Loucy (cell line): ENCODE results near the gene BCCIP.

Source experiments
- EZH2phosphoT487 ChIP-seq: fragments of 200-600 bp; IDR thresholded peaks from 2 replicates; pipeline ENCODE4 v1.6.1; 2018; ENCODE audit warnings: antibody characterized with exemption, mild to moderate bottlenecking, moderate library complexity, borderline replicate concordance
- TF ChIP-seq, protein P1 (sequence below): fragments of 200-600 bp; sonication (generic); conservative IDR thresholded peaks from 2 replicates; pipeline ENCODE4 v1.5.1; 2014; ENCODE audit warnings: mild to moderate bottlenecking, antibody characterized with exemption, low read length

DNA sequence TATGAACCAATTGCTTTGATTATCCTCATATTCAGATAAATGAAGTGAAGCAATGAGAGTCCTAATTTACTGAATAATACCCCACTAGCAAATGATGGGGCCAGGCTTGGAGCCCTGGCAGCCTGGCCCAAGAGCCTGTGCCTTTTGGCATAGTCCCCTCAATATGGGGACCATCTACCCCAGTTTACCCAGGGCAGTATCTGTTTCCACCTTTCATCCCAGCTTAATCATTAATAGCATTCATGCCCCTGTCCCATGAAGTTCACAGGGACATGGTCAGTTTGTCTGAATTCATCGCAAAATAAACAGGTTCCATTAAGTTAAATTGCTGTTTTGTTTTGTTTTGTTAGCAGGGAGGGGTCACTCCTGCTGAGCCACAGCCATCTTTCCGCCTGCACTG is 25.5 kb downstream of the BCCIP start:
- TF ChIP-seq, protein P1, sequence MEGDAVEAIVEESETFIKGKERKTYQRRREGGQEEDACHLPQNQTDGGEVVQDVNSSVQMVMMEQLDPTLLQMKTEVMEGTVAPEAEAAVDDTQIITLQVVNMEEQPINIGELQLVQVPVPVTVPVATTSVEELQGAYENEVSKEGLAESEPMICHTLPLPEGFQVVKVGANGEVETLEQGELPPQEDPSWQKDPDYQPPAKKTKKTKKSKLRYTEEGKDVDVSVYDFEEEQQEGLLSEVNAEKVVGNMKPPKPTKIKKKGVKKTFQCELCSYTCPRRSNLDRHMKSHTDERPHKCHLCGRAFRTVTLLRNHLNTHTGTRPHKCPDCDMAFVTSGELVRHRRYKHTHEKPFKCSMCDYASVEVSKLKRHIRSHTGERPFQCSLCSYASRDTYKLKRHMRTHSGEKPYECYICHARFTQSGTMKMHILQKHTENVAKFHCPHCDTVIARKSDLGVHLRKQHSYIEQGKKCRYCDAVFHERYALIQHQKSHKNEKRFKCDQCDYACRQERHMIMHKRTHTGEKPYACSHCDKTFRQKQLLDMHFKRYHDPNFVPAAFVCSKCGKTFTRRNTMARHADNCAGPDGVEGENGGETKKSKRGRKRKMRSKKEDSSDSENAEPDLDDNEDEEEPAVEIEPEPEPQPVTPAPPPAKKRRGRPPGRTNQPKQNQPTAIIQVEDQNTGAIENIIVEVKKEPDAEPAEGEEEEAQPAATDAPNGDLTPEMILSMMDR = no peak
- TF ChIP-seq EZH2phosphoT487 = no peak
